Globus pallidus (tissue), 1 donor: ENCODE measurements around the gene MYCL.
"Not testable (repeated sequence)": the region's sequence is repeated elsewhere in the genome, so short reads cannot be mapped to it uniquely, and the experiment has no call there.

Experiments used
- DNase-seq: peaks from one replicate; pipeline ENCODE4 v3.0.0-alpha.2; 2015; ENCODE audit warnings: low spot score

MYCL gene

DNA sequence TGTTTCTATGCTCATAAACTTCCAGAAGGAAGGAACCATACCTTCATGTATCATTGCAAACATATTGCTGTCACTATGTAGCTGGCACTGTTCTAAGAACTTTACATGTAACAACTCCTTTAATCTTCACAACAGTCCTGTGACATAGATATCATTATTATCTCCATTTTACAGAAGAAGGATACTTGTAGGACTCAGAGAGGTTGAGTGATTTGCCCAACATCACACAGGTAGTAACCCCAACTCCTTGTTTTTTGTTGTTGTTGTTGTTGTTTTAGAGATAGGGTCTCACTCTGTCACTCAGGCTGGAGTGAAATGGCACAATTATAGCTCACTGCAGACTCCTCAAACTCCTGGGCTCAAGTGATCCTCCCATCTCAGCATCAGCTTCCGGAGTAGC, 10.8 kb downstream of the MYCL start:
- no peak for DNase-seq

DNA sequence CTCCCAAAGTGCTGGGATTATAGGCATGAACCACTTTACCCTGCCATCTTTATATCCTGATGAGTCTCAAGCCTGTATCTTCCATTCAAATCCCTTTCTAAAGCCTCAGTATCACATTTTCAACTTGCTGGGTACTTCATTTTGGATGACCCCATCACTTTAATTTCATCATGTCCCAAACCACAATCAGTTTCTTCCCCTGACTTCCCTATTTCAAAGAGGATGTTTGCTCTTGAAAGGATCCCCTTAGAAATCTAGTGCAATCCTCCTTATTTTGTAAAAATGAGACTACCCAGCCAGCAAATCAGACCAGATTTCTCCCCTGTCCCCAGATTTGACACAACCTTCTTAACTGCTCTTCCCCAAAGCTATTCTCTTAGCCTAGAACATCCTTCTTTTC, 11.4 kb downstream of the MYCL start:
- DNase-seq, result peak; percentile 43

DNA sequence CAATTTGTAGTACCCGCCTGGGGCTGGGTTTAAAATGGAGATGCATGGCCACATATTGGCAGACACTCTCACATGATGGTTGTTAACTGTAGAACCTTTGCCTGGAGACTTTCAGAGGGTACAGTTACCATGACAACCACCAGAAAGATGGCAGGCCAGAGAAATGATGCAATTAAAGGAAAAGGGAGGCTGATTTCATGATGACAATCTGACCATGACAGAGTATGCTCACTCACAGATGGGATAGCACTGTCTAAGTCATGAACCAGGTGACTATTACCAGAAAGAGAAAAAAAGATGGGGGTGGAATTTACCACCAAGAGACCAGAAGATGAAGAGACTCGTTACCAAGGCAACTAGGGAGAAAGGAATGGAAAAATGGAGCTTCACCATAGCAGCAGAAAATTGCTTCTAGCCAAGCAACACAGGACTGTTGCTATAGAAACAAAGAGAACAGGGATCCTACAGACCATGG, 14.9 kb downstream of the MYCL start:
- DNase-seq, result no peak

DNA sequence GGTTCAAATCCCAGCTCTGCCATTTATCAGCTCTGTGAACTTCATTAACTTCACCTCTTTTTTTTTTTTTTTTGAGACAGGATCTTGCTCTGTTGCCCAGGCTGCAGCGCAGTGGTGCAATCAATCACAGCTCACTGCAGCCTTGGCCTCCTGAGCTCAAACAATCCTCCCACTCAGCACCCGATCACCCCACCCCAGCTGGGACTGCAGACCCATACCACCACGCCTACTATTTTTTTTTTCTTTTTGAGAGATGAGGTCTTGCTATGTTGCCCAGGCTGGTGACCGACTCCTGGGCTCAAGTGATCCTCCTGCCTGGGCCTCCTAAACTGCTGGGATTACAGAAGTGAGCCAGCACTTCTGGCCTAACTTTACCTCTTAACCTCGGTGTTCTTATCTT, 16.2 kb downstream of the MYCL start:
- no peak for DNase-seq

DNA sequence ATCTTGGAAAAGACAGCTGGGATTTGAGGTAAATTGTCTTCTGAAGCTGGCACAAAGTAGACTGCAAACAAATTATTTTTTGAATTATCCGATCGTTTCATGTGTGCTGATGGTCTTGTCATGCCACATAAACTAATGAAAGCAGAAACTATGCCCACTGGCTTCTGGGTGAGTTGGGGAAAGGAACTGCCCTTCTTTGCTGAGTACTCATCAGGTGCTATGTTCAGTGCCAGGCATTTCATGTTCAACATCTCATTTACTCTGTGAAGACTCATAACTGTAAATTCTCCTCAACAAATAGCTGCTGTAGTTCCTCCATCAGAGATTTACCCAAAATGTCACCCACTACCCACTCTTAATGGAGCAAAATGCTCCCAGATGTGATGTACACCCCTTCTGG, 19.6 kb downstream of the MYCL start:
- no peak for DNase-seq

DNA sequence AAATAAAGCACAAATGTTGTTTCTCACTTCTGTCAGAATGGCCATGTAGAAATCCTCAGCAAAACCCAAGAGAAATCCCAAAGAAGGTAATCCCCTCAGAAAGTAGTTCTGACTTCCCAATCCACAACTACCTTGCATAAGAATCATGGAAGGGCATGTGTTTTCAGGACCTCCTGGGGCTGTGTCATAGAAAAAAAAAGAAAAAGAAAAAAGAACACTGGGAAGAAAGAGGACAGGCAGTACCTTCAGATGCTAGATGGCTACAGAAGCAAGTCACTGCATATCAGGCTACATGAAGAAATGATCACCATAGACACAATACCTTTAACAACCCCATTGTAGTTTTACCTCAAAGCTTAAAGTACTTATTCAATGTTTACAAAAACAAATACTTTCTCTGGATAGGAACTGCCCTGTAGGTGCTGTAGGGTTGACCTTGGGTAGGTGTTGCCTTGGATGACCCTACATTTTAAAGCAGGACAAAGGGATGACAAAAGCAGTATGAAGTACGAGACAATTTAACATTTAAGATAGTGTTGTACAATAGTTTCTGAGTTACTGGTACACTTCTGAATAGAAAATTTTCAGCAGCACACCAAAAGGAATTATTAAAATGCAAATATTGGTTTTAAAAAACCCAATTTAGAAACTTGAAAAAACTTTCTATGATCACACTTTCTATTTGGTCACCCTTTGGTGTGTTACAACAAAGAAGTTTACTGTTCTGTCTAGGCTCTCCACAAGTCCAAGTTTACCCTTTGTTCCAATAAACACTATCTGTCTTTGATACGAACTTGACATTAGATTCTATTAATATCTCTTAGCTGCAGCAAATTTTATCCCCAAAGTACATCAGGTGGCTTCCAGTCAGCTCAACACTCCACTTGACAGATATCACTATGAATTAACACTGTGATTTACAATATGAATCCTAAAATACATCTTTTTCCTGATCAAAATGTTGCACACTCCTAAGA, 23.4 kb downstream of the MYCL start:
- DNase-seq, result peak; percentile 70

DNA sequence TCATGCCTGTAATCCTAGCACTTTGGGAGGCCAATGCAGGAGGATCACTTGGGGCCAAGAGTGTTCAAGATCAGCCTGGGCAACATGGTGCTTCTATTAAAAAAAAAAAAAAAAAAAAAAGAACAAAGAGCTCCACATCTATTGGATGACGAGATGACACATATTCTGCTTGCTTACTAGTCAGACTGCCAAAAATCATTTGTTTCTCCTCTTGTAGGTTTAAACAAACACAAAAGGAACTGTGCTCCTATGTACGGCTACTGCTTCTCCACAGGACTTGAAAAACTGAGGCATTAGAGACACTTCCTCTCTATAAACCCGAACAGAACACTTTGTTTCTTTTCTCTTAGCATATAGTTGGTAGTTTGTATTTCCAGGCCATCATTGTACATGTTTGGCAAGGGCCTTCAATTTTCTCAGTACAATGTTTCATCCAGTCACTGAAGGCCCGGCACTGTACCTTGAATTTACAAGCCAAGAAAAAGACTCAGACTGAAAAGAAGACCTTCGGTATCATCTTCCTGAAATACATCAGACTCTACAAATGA, 24.4 kb downstream of the MYCL start:
- peak; percentile 63 for DNase-seq

DNA sequence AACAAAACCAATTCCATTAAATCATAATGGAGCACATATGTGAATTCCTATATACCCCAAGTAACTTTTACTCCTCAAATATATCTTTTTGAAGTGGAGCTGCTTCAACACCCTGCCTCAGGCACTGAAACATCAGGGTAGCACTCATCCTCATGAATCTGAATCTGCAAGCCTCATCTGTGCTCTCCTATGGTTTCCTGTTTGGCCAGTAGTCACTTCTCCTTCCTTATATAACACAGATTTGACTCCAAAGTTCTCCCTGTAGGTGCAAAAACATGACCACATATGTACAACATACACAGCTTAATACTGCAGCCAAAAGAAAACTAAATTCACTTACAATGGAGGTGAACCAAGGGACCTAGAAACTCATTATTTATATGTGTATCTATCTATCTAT, 25.6 kb downstream of the MYCL start:
- peak; percentile 33 for DNase-seq

DNA sequence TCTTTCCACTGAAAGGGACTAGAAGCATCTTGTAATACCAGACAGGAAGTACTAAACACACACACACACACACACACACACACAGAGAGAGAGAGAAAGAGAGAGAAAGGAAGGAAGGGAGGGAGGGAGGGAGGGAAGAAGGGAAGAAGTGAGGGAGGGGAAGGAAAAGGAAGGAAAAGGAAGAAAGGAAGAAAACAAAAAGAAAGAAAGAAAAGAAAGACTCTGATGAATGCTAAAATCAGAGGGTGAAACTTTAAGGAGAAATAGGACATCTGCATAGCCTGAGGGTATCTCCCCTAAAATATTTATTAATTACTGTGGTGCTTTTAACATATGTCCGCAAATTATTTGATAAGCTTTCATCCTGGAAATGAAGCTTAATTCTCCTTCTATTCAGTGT, 29.0 kb downstream of the MYCL start:
- DNase-seq, result no peak

DNA sequence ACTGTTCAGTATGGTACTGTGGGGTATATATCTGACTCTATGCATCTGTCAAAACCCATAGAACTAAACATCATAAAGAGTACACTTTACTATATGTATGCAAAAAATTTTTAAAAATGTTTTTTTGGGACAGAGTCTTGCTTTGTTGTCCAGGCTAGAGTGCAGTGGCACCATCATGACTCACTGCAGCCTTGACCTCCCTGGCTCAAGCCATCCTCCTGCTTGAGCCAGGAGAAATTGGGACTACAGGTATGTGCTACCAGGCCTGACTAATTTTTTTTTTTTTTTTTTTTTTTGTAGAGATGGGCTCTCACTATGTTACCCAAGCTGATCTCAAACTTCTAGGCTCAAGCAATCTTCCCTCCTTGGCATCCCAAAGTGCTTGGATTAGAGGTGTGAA, 29.9 kb downstream of the MYCL start:
- no peak for DNase-seq

DNA sequence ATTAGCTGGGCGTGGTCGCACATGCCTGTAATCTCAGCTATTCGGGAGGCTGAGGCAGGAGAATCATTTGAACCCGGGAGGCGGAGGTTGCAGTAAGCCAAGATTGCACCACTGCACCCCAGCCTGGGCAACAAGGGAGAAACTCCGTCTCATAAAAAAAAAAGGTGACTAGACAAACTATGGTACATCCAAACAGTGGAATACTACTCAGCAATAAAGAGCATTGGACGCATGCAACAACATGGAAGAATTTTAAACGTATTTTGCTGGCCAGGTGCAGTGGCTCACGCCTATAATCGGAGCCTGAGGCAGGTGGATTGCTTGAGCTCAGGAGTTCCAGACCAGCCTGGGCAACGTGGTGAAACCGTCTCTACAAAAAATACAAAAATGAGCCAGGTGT, 30.7 kb downstream of the MYCL start:
- not testable (repeated sequence) for DNase-seq

DNA sequence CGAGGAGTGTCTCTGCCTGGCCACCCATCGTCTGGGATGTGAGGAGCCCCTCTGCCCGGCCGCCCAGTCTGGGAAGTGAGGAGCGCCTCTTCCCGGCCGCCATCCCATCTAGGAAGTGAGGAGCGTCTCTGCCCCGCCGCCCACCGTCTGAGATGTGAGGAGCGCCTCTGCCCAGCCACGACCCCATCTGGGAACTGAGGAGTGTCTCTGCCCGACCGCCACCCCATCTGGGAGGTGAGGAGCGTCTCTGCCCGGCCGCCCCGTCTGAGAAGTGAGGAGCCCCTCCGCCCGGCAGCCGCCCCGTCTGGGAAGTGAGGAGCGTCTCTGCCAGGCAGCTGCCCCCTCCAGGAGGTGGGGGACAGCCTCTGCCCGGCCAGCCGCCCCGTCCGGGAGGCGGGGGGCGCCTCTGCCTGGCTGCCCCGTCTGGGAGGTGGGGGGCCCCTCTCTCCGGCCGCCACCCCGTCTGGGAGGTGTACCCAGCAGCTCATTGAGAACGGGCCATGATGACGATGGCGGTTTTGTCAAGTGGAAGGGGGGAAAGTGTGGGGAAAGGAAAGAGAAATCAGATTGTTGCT, 32.1 kb downstream of the MYCL start:
- not testable (repeated sequence) for DNase-seq

DNA sequence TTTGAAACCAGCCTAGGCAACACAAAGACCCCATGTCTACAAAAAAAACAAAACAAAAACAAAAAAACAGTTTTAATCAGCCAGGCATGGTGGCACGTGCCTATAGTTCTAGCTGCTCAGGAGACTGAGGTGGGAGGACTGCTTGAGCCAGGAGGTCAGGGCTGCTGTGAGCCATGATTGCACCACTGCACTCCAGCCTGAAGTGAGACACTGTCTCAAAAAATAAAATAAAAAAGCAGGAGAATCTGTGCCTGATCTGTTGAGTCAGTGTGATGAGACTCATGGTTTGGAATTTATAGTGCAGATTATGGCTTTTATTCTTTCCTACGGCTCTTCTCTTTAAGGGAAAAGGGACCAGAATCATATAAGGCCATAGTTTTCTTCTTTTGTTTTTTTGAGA, 35.0 kb downstream of the MYCL start:
- DNase-seq, result no peak

DNA sequence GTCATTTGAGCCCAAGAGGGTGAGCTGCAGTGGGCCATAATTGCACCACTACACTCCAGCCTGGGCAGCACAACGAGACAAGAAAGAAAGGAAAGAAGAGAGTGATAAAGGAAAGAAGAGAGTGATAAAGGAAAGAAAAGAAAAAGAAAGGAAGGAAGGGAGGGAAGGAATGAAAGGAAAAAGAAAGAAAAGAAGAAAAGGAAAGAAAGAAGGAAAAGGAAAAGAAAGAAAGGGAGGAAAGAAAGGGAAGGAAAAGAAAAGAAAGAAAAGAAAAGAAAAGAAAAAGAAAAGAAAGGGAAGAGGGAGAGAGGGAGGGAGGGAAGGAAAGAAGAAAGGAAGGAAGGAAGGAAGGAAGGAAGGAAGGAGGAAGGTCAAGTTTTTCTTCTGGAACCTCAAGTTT, 36.0 kb downstream of the MYCL start:
- no peak for DNase-seq

DNA sequence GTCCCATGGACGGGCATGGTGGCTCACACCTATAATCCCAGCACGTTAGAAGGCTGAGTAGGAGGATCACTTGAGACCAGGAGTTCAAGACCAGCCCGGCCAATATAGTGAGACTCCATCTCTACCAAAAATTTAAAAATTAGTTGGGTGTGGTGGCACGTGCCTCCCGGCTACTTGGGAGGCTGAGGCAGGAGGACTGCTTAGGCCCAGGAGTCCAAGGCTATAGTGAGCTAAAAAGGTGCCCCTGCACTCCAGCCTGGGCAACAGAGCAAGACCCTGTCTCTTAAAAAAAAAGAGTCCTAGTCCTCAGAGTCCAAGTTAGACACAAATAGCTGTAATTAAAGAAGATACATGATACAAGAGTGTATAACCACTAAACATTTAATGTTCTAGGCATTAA, 38.5 kb downstream of the MYCL start:
- DNase-seq, result no peak

DNA sequence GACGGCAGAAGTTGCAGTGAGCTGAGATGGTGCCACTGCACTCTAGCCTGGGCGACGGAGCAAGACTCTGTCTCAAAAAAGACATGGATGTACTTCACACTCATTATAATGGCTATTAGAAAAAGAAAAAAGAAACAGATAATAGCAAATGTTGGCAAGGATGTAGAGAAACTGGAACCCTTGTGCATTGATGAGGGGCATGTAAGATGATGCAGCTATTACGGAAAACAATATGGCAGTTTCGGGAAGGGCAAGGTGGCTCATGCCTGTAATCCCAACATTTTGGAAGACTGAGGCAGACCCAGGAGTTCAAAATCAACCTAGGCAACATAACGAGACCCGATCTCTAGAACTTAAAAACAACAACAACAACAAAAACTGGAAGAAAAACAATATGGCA, 40.7 kb downstream of the MYCL start:
- no peak for DNase-seq

DNA sequence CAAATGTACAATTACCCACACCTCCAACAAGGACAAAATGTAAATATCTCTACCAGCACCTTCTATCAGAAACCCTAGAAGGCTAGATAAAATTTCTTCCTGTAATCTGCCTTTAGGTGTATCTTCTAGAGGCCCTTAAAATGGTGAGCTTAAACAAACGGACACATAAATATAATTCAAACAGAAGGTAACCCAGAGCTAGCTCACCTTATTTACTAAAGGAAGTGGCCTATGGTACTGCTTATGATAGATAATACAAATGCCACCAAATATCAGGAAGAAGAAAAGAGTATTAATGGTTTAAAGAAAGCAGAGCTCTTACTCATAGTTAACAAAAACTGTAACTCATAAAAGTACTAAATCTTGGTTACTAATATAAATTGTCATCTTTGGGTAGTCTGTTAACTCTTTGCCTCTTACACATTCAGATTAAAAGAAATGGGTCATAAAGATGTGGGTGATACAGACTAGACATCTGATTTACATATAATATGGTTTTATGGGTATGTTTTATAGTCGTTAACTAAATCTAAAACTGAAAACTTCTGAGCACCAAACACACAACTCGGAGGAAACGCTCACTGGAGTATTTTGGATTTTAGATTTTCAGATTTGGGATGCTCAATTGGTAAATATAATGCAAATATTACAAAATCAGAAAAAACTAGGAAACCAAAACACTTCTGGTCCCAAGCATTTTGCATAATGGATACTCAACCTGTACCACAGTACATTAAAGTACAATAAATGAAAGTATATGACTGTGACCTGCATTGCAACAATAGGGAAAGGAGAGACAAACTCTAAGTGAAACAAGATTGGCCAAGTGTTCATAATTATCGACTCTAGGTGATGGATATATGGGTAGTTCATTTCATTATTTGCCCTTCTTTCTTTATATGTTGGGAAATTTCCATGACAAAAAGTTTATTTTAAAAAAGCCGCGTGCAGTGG, 41.6 kb downstream of the MYCL start:
- no peak for DNase-seq

DNA sequence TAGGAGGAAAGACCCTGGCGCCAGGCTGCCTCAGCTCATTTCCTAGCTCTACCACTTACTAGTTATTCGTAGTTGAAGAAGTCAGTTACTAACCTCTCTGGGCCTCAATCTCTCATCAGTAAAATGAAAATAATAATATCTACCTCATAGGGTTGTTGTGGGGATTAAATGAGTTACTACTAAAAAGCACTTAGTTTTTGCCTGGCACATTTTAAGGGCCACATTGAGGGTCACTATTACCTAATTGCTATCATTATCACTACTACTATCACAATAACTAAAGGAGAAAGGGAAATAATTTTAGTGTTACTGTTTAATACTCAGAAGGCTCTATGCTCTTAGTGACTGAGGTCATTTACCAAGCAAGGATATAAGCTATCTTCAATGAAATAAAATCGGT, 43.4 kb downstream of the MYCL start:
- no peak for DNase-seq

DNA sequence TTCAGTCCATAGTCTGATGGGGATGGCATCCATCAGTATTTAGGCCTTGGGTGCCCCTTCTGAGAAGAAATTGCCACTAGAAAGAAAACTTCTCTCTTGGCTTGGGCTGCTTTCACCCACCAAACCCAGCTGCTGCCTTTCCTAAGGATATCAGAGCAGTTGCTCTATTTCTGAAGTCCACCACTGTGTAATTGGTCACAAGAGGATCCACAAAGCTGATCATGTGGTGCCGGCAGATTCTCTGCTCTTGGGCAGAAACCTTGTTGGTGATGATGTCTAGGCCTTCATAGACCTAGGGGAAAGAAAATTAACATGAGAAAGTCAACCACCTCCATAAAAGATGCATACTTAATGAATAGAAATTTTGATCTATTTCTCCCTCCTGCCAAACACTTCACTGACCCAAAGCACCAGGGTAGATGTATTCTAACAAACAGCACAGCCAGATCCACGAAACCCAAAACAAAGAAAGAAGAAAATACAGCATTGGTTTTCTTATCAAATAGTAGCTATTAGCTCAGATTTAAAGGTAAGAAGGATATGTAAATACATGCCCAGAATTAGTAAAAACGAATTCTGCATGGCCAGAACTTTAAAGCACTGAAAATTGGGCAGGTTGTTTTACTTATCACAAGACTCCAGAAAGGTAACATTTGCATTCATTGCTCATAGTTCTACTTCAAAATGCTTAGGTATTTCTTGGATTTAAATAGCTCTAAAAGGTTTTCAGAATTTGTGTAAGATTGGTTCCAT, 44.4 kb downstream of the MYCL start:
- no peak for DNase-seq

DNA sequence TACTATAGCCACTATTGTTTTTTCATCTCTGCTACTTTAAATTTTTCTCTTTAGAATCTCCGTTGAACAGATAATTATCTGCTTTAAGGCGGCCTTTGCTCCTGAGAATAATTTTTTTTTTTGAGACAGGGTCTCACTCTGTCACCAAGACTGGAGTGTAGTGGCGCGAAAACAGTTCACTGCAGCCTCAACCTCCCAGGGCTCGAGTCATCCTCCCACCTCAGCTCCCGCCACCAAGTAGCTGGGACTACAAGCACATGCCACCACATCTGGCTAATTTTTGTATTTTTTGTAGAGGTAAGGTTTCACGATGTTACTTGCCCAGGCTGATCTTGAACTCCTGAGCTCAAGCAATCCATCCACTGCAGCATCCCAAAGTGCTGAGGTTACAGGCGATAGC, 47.0 kb downstream of the MYCL start:
- no peak for DNase-seq

DNA sequence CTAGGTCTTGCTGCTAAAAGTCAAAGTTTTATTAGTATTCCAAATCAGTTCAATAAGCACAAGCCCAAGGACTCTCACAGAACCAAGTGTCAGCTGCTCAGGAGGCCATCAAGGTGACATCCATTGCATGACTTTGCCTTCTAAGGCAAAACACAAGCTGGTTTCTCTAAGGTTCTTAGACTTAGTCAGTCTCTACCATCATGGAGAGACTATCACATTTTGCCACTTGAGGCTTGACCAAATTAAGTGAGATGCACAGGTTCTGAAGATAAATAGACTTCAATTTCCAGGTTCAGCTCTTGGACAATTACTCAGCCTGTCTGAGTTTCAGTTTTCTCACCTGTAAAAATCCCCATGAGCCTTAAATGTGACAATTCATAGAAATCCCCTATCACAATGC, 47.4 kb downstream of the MYCL start:
- DNase-seq, result no peak
